K562 (cell line): Measurements from ENCODE around the gene FTO. TPM values are rescaled to one million over a fixed set of nuclear protein-coding genes. Genes with fewer than 3 reads are reported as not detected.

ENCODE experiments used
- ATAC-seq: fragments of 200-7000 bp; cut with Tn5 transposase; 3 replicates; pipeline ENCODE4 v1.9.1; 2020; ENCODE audit warnings: moderate library complexity
- BruUV-seq: library from RNA; stranded (reverse); fragments of 400-500 nt; replicated peaks from 2 replicates; lab custom pipeline; 2021; lab: Mats Ljungman, UMichigan
- CTCF ChIA-PET: fragments of 300-600 bp; formaldehyde crosslinking; extraction: SDS; loops from one replicate; lab custom pipeline; 2021; ENCODE audit warnings: low intra/inter-chr PET ratio; lab: Yijun Ruan, JAX
- POLR2A ChIA-PET: fragments of 300-600, 350-650 bp; sonication (Branson Sonifier 250); formaldehyde crosslinking; extraction: SDS; loops from one replicate; lab custom pipeline; 2021; ENCODE audit warnings: antibody characterized with exemption, inconsistent platforms; lab: Yijun Ruan, JAX
- DNase-seq, 4 experiments: peaks; one replicate each; pipeline versions ENCODE4 v3.0.0 to v3.0.0-alpha.2; 2011 to 2018; ENCODE audit warnings: low spot score in 3 of 4, mixed read lengths in 3 of 4; ENCODE audit errors: extremely low read depth in 1 of 4
- FAIRE-seq: peaks from 2 replicates; lab custom pipeline; 2011; peaks lifted over from hg19 to GRCh38; lab: Jason Lieb, UNC
- H2AFZ ChIP-seq: 2 replicates; pipeline ENCODE4 v1.6.0; 2011; ENCODE audit warnings: low read depth, low read length, control low read depth, inconsistent platforms
- H3K27ac ChIP-seq: fragments of 200-600 bp; 3 replicates; pipeline ENCODE4 v1.8.0; 2011; ENCODE audit warnings: low read depth, mild to moderate bottlenecking, control low read depth, inconsistent platforms, low read length, moderate library complexity, mixed read lengths; ENCODE audit errors: extremely low read depth
- H3K27me3 ChIP-seq, 2 experiments: fragments of 300-600 bp in 1 of 2; 2 replicates in 1 of 2; 3 replicates in 1 of 2; pipeline versions ENCODE4 v1.6.0 to v1.8.0; 2011; ENCODE audit warnings: inconsistent platforms in 2 of 2, low read length in 2 of 2, mild to moderate bottlenecking in 1 of 2, mixed read lengths in 1 of 2, moderate library complexity in 1 of 2; ENCODE audit not compliant: control insufficient read depth in 2 of 2, insufficient read depth in 2 of 2
- H3K36me3 ChIP-seq: fragments of 300-600 bp; 3 replicates; pipeline ENCODE4 v1.8.0; 2011; ENCODE audit warnings: mild to moderate bottlenecking, low read length, inconsistent platforms; ENCODE audit not compliant: control insufficient read depth, insufficient read depth
- H3K4me1 ChIP-seq, 2 experiments: fragments of 200-600 bp in 1 of 2; replicated peaks in 1 of 2; 2 replicates in 1 of 2; 3 replicates in 1 of 2; pipeline versions ENCODE4 v1.5.1 to v1.8.0; 2011; ENCODE audit warnings: inconsistent platforms in 2 of 2, low read length in 2 of 2, mild to moderate bottlenecking in 1 of 2, mixed read lengths in 1 of 2, moderate library complexity in 1 of 2; ENCODE audit not compliant: control insufficient read depth in 2 of 2, insufficient read depth in 2 of 2
- H3K4me2 ChIP-seq: 2 replicates; pipeline ENCODE4 v1.6.1; 2011; ENCODE audit warnings: low read length, control low read depth, inconsistent platforms, mixed read lengths; ENCODE audit not compliant: insufficient read depth
- H3K4me3 ChIP-seq: fragments of 200-600 bp; sonication (generic), shearing (Covaris generic); 2 replicates; pipeline ENCODE4 v1.5.1; 2016; ENCODE audit warnings: control low read depth, inconsistent platforms
- H3K79me2 ChIP-seq: fragments of 200-600 bp; 3 replicates; pipeline ENCODE4 v1.8.0; 2011; ENCODE audit warnings: low read length, inconsistent platforms; ENCODE audit not compliant: control insufficient read depth, insufficient read depth
- H3K9ac ChIP-seq, 2 experiments: 2 replicates each; pipeline versions ENCODE4 v1.6.0 to v1.6.1; 2011; ENCODE audit warnings: low read depth in 2 of 2, low read length in 2 of 2, control low read depth in 1 of 2, inconsistent platforms in 1 of 2, mild to moderate bottlenecking in 1 of 2, mixed read lengths in 1 of 2; ENCODE audit not compliant: insufficient read depth in 1 of 2
- H3K9me1 ChIP-seq: one replicate; pipeline ENCODE4 v1.6.0; 2011; ENCODE audit warnings: inconsistent platforms, mild to moderate bottlenecking, low read length, moderate library complexity; ENCODE audit not compliant: control insufficient read depth, insufficient read depth
- H3K9me3 ChIP-seq: replicated peaks from 2 replicates; pipeline ENCODE4 v1.5.1; 2011; ENCODE audit warnings: low read depth, low read length, inconsistent platforms; ENCODE audit not compliant: control insufficient read depth, insufficient read depth
- H4K20me1 ChIP-seq: replicated peaks from 2 replicates; pipeline ENCODE4 v1.6.1; 2011; ENCODE audit warnings: low read length, inconsistent platforms, mixed read lengths; ENCODE audit not compliant: control insufficient read depth, insufficient read depth
- CEBPZ ChIP-seq: fragments of 150-350 bp; IDR thresholded peaks from 2 replicates; pipeline ENCODE4 v1.6.1; 2014; ENCODE audit warnings: low read depth, mild to moderate bottlenecking, low read length, borderline replicate concordance
- CTBP1 ChIP-seq: fragments of 450-650 bp; IDR thresholded peaks from 2 replicates; pipeline ENCODE4 v1.6.1; 2016; ENCODE audit warnings: borderline replicate concordance
- HMGN3 ChIP-seq: IDR thresholded peaks from 2 replicates; pipeline ENCODE4 v1.6.1; 2011; ENCODE audit warnings: borderline replicate concordance, low read depth, mild to moderate bottlenecking, mixed read lengths, low read length; ENCODE audit not compliant: insufficient read length; ENCODE audit errors: extremely low read depth
- IRF2 ChIP-seq: sonication (generic); formaldehyde crosslinking; IDR thresholded peaks from 2 replicates; pipeline ENCODE4 v1.8.1; 2022; ENCODE audit warnings: mild to moderate bottlenecking, missing genetic modification reagents
- NRF1 ChIP-seq, 2 experiments: fragments of 450-650 bp; IDR thresholded peaks in 1 of 2; conservative IDR thresholded peaks in 1 of 2; 2 replicates each; pipeline ENCODE4 v1.6.1; 2014; ENCODE audit warnings: mild to moderate bottlenecking in 2 of 2
- POLR2G ChIP-seq: fragments of 200-400 bp; formaldehyde crosslinking; IDR thresholded peaks from 2 replicates; pipeline ENCODE4 v1.6.1; 2017; ENCODE audit warnings: low read depth, mild to moderate bottlenecking, antibody characterized with exemption, low read length, moderate library complexity
- PURB ChIP-seq: sonication (generic); formaldehyde crosslinking; IDR thresholded peaks from 2 replicates; pipeline ENCODE4 v1.9.0; 2021; ENCODE audit warnings: low read depth, mild to moderate bottlenecking, missing genetic modification reagents
- SAFB2 ChIP-seq: fragments of 200-400 bp; formaldehyde crosslinking; IDR thresholded peaks from 2 replicates; pipeline ENCODE4 v1.6.1; 2018; ENCODE audit warnings: borderline replicate concordance, low read length, low read depth, moderate library complexity; ENCODE audit not compliant: severe bottlenecking
- SIX5 ChIP-seq, 2 experiments: IDR thresholded peaks; 2 replicates each; pipeline ENCODE4 v1.6.1; 2011; ENCODE audit warnings: low read length in 2 of 2, borderline replicate concordance in 1 of 2, low read depth in 1 of 2, mild to moderate bottlenecking in 1 of 2, moderate library complexity in 1 of 2; ENCODE audit not compliant: insufficient read depth in 1 of 2
- ZNF239 ChIP-seq: fragments of 250-450 bp; sonication (Bioruptor Pico); IDR thresholded peaks from 2 replicates; pipeline ENCODE4 v1.4.0; 2020; ENCODE audit warnings: mild to moderate bottlenecking
- ZNF584 ChIP-seq: fragments of 200-800 bp; sonication (Bioruptor generic); IDR thresholded peaks from 2 replicates; pipeline ENCODE4 v1.6.1; 2016; ENCODE audit warnings: low read depth, mild to moderate bottlenecking, missing genetic modification characterization, missing compliant biosample characterization
- ZNF766 ChIP-seq: fragments of 200-800 bp; sonication (Bioruptor generic); conservative IDR thresholded peaks from 2 replicates; pipeline ENCODE4 v1.6.1; 2016; ENCODE audit warnings: missing genetic modification characterization, missing compliant biosample characterization
- WGBS: fragments of 100-300 bp; shearing (Covaris generic); methylation state at CpG from one replicate; pipeline ENCODE4 v1.1.6; 2016; ENCODE audit warnings: low coverage, mixed read lengths; ENCODE audit not compliant: insufficient coverage; ENCODE audit errors: missing lambda C conversion rate; 5-methylcytosine and 5-hydroxymethylcytosine counted together
- in situ Hi-C: fragments of 300-500 bp; cut with MboI; formaldehyde crosslinking; loops from 4 replicates; pipeline ENCODE4 v1.15.0; 2018; ENCODE audit warnings: inconsistent platforms, mixed read lengths
- intact Hi-C: fragments of 100-400 bp; cut with micrococcal nuclease; formaldehyde crosslinking; loops from 2 replicates; pipeline ENCODE4 v1.14.2; 2022
- polyA plus RNA-seq, 8 experiments: library from polyadenylated mRNA; depleted of rRNA in 4 of 8; stranded (reverse) in 5 of 8; unstranded in 3 of 8; fragments of >200 nt; fragmentation: Nextera tagmentation in 2 of 8; fragmentation: Illumina TruSeq in 1 of 8; extraction: Ambion mirVana in 2 of 8; extraction: Trizol in 1 of 8; gene quantifications; 2 replicates each; pipeline versions ENCODE4 v1.2.1 to v1.2.3, GENCODE V29; 2011 to 2014; ENCODE audit warnings: inconsistent platforms in 1 of 8, missing spikeins in 1 of 8
- total RNA-seq, 7 experiments: library from RNA; depleted of rRNA in 6 of 7; stranded (reverse); fragments of >200 nt in 6 of 7; fragmentation: Illumina TruSeq in 2 of 7; extraction: Trizol in 2 of 7; gene quantifications; 2 replicates each; pipeline versions ENCODE4 v1.2.1 to v1.2.3, GENCODE V29; 2011 to 2021; ENCODE audit warnings: low replicate concordance in 1 of 7
- TF ChIP-seq, protein P1 (sequence below): sonication (generic); formaldehyde crosslinking; IDR thresholded peaks from 2 replicates; pipeline ENCODE4 v1.5.0; 2020; ENCODE audit warnings: missing genetic modification reagents

FTO gene
- total and polyA plus RNA-seq, 9 of the 15 experiments (the other 6 are each of a cell fraction or from before 2014, with no cell fraction given): 11.3 to 27.7 (median 25.5) TPM

DNA sequence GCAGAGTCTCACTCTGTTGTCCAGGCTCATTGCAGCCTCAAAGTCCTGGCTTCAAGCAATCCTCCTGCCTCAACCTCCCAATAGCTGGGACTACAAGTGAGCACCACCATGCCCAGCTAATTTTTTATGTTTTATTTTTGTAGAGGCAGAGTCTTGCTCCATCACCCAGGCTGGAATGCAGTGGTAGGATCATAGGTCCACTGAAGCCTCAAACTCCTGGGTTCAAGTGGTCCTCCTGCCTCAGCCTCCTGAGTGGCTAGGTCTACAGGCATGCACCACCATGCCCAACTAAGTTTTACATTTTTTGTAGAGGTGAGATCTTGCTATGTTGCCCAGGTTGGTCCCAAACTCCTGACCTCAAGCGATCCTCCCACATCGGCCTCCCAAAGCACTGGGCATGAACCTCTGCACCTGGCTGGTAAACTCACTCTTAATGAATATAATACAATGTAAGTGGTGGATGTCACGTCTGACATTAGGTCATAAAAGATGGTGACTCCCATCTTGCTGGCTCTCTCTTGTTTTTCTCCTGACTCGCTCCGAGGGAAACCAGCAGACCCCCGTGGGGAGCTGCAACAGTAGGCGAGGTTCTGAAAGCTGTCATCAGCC is 456.4 kb downstream of the FTO start:
- CTCF ChIA-PET: no interaction called here

More for the DNA sequence above, 456.4 kb downstream of the FTO start:
- Histone ChIP-seq H3K9me1 (no peaks in the 10 kb centered on the region), H2AFZ (no peak overlapping the region), H3K27ac (no peak overlapping the region), H3K9me3 (no peaks in the 10 kb centered on the region), H3K36me3 (no peaks in the 10 kb centered on the region), H3K4me2 (no peak overlapping the region), H3K27me3 (peaks cover 2 to 18% of the 10 kb centered on the region in 2 experiments; a peak in 3 of 5 replicates), H3K9ac (no peak overlapping the region), H4K20me1 (no peaks in the 10 kb centered on the region), H3K79me2 (no peaks in the 10 kb centered on the region), H3K4me3 (no peak overlapping the region), H3K4me1 (no peaks in the 10 kb centered on the region)
- DNase-seq: no peak
- no peak for TF ChIP-seq SIX5 (IDR thresholded peaks at IDR 0.05; ENCODE audit: borderline replicate concordance in 1 of 2, insufficient read depth in 1 of 2, low read depth in 1 of 2, low read length in 2 of 2)
- no peak for TF ChIP-seq SAFB2
- TF ChIP-seq POLR2G: no peak
- no peak for TF ChIP-seq CTBP1
- TF ChIP-seq HMGN3: no peak
- no peak for TF ChIP-seq CEBPZ
- TF ChIP-seq IRF2 (CRISPR knock-in tag): no peak
- TF ChIP-seq ZNF766 (CRISPR knock-in tag): no peak
- no peak for TF ChIP-seq PURB (CRISPR knock-in tag)
- TF ChIP-seq, protein P1, sequence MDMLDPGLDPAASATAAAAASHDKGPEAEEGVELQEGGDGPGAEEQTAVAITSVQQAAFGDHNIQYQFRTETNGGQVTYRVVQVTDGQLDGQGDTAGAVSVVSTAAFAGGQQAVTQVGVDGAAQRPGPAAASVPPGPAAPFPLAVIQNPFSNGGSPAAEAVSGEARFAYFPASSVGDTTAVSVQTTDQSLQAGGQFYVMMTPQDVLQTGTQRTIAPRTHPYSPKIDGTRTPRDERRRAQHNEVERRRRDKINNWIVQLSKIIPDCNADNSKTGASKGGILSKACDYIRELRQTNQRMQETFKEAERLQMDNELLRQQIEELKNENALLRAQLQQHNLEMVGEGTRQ (CRISPR knock-in tag): no peak
- no peak for TF ChIP-seq ZNF239 (CRISPR knock-in tag)
- TF ChIP-seq ZNF584 (CRISPR knock-in tag): no peak
- no peak for TF ChIP-seq NRF1 (conservative IDR thresholded peaks at IDR 0.05 in 1 of 2, IDR thresholded peaks at IDR 0.05 in 1 of 2)
- POLR2A ChIA-PET: no interaction called here
- no peak for ATAC-seq
- 2% methylated on average over 7 of the region's 7 CpGs for WGBS
- in situ Hi-C loops: no loop called here
- no peak for FAIRE-seq
- intact Hi-C loops: no loop called here
- no TSS peak for BruUV-seq
